ENCODE results near the gene RAB28. TPM values are rescaled to one million over a fixed set of nuclear protein-coding genes. Genes with fewer than 3 reads are reported as not detected.

RAB28 gene
- total RNA-seq, 1 donor from 2014 or later = 25.9 TPM

- intact Hi-C loops (cut with micrococcal nuclease) = no loop called here
- no peak overlapping the region for H3K4me3 ChIP-seq
- TF ChIP-seq CTCF (IDR thresholded peaks at IDR 0.05; ENCODE audit: borderline replicate concordance) = no peak
Measured at GRCh38 chr4:13344216-13344615, 139.9 kb downstream of the RAB28 start.

GRCh38 chr4:13340672-13341071 is 143.5 kb downstream of the RAB28 start:
- intact Hi-C loops (cut with micrococcal nuclease) = no loop called here
- no peak overlapping the region for H3K27ac ChIP-seq (replicated peaks)
- H3K4me3 ChIP-seq = no peak overlapping the region
- H3K27me3 ChIP-seq (ENCODE audit: low read depth) = no peaks in the 10 kb centered on the region
- no peaks in the 10 kb centered on the region for H3K9me3 ChIP-seq (replicated peaks)
- TF ChIP-seq CTCF (IDR thresholded peaks at IDR 0.05; ENCODE audit: borderline replicate concordance) = no peak
- peaks cover 17% of the 10 kb centered on the region for H3K36me3 ChIP-seq
- no peak for DNase-seq
- H3K4me1 ChIP-seq = no peaks in the 10 kb centered on the region

More at GRCh38 chr4:13344216-13344615, 139.9 kb downstream of the RAB28 start:
- Histone ChIP-seq H3K27ac (replicated peaks) (no peak overlapping the region), H3K9me3 (replicated peaks) (no peaks in the 10 kb centered on the region), H3K4me1 (no peaks in the 10 kb centered on the region), H3K27me3 (ENCODE audit: low read depth) (no peaks in the 10 kb centered on the region), H3K36me3 (no peaks in the 10 kb centered on the region)
- DNase-seq = no peak

- Histone ChIP-seq H3K27me3 (ENCODE audit: low read depth) (no peaks in the 10 kb centered on the region), H3K4me3 (no peak overlapping the region), H3K4me1 (peaks cover 7% of the 10 kb centered on the region), H3K27ac (replicated peaks) (no peak overlapping the region), H3K36me3 (peaks cover 7% of the 10 kb centered on the region), H3K9me3 (replicated peaks) (no peaks in the 10 kb centered on the region)
- no peak for TF ChIP-seq CTCF (IDR thresholded peaks at IDR 0.05; ENCODE audit: borderline replicate concordance)
- DNase-seq = no peak
- intact Hi-C loops (cut with micrococcal nuclease) = no loop called here
Measured at GRCh38 chr4:13331827-13332226, 152.3 kb downstream of the RAB28 start.

DNA sequence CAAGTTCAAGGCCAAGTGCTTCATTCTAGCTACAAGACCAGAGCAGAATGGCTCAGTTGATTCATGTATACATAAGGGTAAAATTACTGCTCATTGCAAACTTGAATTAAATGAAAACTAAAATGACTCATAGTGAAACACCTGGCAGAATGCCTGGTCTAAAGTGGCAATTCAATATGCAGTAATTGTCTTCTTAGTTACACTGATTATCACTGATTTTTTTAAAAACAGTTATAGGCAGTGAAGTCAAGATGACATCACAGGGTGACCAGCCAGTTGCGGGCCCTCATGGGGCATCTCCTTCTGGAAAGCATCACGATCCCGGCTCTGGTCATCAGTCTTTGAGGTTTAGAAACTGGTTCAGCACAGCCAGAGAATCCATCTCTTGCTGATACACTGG is 154.2 kb downstream of the RAB28 start:
- no peak for DNase-seq
- Histone ChIP-seq H3K36me3 (no peaks in the 10 kb centered on the region), H3K4me3 (no peak overlapping the region), H3K4me1 (peaks cover 14% of the 10 kb centered on the region), H3K27ac (replicated peaks) (no peak overlapping the region), H3K27me3 (ENCODE audit: low read depth) (no peaks in the 10 kb centered on the region), H3K9me3 (replicated peaks) (no peaks in the 10 kb centered on the region)
- no peak for TF ChIP-seq CTCF (IDR thresholded peaks at IDR 0.05; ENCODE audit: borderline replicate concordance)
- intact Hi-C loops (cut with micrococcal nuclease) = no loop called here

- Histone ChIP-seq H3K27ac (replicated peaks) (no peak overlapping the region), H3K4me3 (no peak overlapping the region), H3K9me3 (replicated peaks) (no peaks in the 10 kb centered on the region), H3K36me3 (no peaks in the 10 kb centered on the region), H3K27me3 (ENCODE audit: low read depth) (no peaks in the 10 kb centered on the region), H3K4me1 (peaks cover 14% of the 10 kb centered on the region)
- DNase-seq = no peak
- no peak for TF ChIP-seq CTCF (IDR thresholded peaks at IDR 0.05; ENCODE audit: borderline replicate concordance)
- intact Hi-C loops (cut with micrococcal nuclease) = no loop called here
Measured at GRCh38 chr4:13329340-13329850, 154.7 kb downstream of the RAB28 start.

Measured in left ventricle myocardium inferior (tissue), 1 donor.